Neuron (in vitro differentiated cells): Measurements from ENCODE around the gene CILP.

Source experiments
- H2AFZ ChIP-seq: one replicate; pipeline ENCODE4 v1.6.1; 2013; ENCODE audit warnings: low read depth, mild to moderate bottlenecking, inconsistent platforms, low read length, moderate library complexity
- H3K27me3 ChIP-seq: one replicate; pipeline ENCODE4 v1.6.1; 2013; ENCODE audit warnings: low read length; ENCODE audit not compliant: insufficient read depth
- H3K36me3 ChIP-seq: one replicate; pipeline ENCODE4 v1.6.1; 2013; ENCODE audit warnings: low read length; ENCODE audit not compliant: insufficient read depth
- H3K4me1 ChIP-seq: one replicate; pipeline ENCODE4 v1.6.1; 2013; ENCODE audit warnings: low read length; ENCODE audit not compliant: insufficient read depth
- H3K4me3 ChIP-seq: 2 replicates; pipeline ENCODE4 v1.5.1; 2013; ENCODE audit warnings: mild to moderate bottlenecking, low read length, moderate library complexity
- H3K9me3 ChIP-seq: one replicate; pipeline ENCODE4 v1.6.1; 2013; ENCODE audit warnings: low read length

Gene CILP

DNA sequence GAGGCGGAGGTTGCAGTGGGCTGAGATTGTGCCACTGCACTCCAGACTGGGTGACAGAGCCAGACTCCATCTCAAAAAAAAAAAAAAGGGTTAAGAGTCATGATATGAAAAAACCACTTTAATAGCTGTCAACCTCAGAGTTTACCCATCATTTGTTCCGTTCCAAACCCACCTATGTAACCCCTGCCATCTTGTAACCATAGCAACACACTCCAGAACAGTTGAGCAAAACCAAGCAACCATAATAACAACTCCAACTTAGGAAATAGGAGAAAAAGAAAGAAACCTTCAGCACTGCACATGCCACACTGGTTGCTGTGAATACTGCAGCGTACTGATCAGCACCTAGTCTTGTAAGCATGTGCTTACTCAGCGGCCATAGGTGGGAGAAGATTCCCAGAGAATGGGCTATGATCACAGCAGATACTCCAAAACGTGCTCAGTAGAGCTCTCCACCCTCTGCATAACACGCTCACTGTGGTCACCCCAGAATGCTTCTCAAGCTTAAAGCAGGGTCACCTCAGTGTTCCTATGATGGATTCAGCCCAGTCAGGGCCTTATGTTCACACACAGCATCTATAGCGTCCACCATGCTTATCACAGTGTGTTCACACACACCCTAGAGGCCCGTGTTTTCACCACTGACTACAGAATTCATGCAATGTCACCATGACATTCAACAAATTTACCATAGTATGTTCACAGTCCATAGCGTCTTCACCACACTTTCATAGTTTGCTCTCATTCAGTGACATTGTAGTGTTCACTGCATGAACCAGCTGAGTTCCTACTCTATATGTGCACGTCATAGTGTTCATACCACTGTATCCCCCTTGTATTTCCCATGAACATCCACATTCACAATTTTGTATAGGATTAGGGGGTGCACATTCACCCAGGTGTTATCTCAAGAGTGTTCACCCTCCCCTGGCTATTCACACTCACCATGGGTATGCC, 6.5 kb upstream of the CILP start:
- H3K4me1 ChIP-seq = no peaks in the 10 kb centered on the region
- no peaks in the 10 kb centered on the region for H3K36me3 ChIP-seq
- H3K4me3 ChIP-seq = no peak overlapping the region
- H2AFZ ChIP-seq = no peak overlapping the region
- H3K9me3 ChIP-seq = no peaks in the 10 kb centered on the region
- H3K27me3 ChIP-seq = peaks cover 3% of the 10 kb centered on the region

GRCh38 chr15:65215496-65215895, 4.2 kb upstream of the CILP start:
- Histone ChIP-seq H2AFZ (no peak overlapping the region), H3K4me1 (no peaks in the 10 kb centered on the region), H3K36me3 (no peaks in the 10 kb centered on the region), H3K9me3 (no peaks in the 10 kb centered on the region), H3K4me3 (no peak overlapping the region), H3K27me3 (peaks cover 3% of the 10 kb centered on the region)

DNA sequence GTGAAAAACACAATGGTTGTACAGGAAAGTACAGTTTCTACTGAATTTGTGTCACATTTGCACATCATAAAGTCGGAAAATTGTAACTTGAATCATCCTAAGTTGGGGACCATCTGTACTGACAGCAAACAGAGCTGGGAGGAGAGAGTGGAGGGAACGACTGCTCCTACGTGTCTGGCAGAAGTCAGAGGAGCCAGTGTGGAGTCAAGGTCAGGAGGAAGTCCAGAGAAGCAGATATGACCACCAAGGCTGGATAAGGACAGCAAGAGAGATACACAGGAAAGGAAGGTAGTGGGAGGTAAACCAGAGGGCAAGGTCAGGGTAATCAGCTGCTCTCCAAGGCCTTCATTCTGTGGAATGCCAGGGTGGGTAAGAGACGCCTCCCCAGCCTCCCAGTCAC, 2.7 kb upstream of the CILP start:
- H3K4me3 ChIP-seq = no peak overlapping the region
- H3K36me3 ChIP-seq = no peaks in the 10 kb centered on the region
- H3K9me3 ChIP-seq = no peaks in the 10 kb centered on the region
- H3K27me3 ChIP-seq = peaks cover 3% of the 10 kb centered on the region
- no peak overlapping the region for H2AFZ ChIP-seq
- H3K4me1 ChIP-seq = no peaks in the 10 kb centered on the region

DNA sequence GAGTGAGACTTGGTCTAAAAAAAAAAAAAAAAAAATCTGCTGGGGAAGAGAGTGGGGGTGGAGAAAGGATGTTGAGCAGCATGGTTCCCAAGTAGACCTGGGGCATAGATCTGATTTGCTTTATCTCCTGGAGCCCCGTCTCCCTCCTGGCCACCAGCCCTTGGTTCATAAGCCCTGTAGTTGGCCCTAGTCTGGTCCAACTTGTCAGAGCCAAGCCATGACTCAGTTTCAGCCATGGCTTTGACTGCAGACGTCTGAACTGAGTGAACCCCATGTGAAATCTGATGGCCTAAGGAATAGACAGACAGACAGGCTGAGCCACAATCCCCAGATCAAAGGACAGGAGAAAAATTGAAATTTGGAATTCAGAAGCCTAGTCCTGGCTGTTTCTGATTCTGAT, 2.0 kb upstream of the CILP start:
- no peaks in the 10 kb centered on the region for H3K9me3 ChIP-seq
- no peaks in the 10 kb centered on the region for H3K36me3 ChIP-seq

GRCh38 chr15:65212097-65212496, 824 bp upstream of the CILP start:
- Histone ChIP-seq H3K4me3 (no peak overlapping the region), H3K27me3 (peaks cover 3% of the 10 kb centered on the region), H3K36me3 (no peaks in the 10 kb centered on the region), H3K9me3 (no peaks in the 10 kb centered on the region), H2AFZ (no peak overlapping the region), H3K4me1 (no peaks in the 10 kb centered on the region)

More for the DNA sequence above, 2.0 kb upstream of the CILP start:
- Histone ChIP-seq H2AFZ (no peak overlapping the region), H3K4me1 (no peaks in the 10 kb centered on the region), H3K27me3 (peaks cover 3% of the 10 kb centered on the region), H3K4me3 (no peak overlapping the region)

- Histone ChIP-seq H3K4me1 (no peaks in the 10 kb centered on the region), H3K9me3 (no peaks in the 10 kb centered on the region), H2AFZ (no peak overlapping the region), H3K36me3 (no peaks in the 10 kb centered on the region), H3K4me3 (no peak overlapping the region), H3K27me3 (peaks cover 3% of the 10 kb centered on the region)
Measured at GRCh38 chr15:65211482-65211982, 259 bp upstream of the CILP start.

DNA sequence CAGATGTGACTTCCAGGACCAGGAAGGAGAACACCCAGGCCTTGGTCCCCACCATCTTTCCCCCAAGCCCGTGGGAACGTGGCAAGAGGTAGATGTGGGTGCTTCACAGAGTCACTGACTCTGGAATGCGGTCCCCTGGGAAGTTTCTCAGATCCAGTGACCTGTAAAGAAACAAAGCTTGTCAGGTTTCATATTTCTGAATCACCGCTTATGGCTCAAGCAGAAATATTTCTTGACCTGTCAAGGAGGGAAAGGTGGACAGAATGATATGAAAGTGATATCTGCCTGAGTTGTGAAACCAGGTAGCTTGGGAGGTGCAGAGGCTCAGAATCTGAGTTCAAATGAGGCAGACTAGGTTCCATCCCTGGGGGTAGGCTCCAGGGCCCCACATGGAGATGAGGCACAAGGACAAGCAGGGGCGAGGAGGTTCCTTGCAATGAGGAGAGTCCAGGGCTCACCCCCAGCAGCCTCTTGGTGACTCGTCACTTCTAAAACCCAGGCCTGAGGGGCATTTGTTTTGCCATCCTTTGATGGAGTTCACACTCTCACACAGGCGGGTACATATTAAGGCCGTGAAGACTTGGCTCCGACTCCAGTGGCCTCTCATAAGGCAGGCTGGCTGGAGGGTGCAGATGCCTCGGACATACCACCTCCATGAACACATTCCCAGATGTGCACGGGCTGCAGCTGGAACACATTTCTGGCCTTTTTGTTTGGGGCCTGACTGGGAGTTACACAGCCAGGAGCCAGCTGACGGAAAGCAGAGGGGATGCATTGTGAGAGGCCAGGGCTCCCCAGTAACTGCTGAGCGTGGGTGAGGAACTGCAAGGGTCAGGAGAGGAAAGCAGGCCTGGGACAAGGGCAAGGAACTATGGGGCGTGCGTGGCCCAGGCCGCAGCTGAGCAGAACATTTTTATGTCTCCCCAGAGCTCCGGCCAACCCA, 1.3 kb downstream of the CILP start:
- Histone ChIP-seq H3K4me3 (no peak overlapping the region), H3K4me1 (no peaks in the 10 kb centered on the region)

DNA sequence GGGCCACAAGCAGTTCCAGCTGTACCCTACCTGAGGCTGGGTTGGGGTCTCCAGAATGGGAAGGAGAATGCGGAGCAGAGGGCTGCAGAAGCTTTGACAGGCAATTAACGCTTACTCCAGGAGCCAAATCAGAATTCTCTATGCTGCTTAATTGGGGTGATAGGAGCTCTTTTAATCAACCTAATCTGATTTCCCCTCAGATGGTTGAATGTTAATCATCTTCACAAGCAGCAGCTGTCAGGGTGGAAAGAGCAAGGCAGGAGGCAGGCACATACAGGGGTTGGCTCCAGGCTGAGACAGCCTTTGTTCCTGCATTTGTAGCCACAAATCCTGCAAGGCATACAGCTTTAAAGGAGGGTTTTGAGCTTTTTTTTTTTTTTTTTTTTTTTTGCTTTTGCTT, 2.6 kb downstream of the CILP start:
- H2AFZ ChIP-seq = no peak overlapping the region
- no peaks in the 10 kb centered on the region for H3K4me1 ChIP-seq
- peaks cover 2% of the 10 kb centered on the region for H3K9me3 ChIP-seq
- H3K4me3 ChIP-seq = no peak overlapping the region
- H3K36me3 ChIP-seq = no peaks in the 10 kb centered on the region
- peaks cover 7% of the 10 kb centered on the region for H3K27me3 ChIP-seq

More for the DNA sequence above, 1.3 kb downstream of the CILP start:
- H3K9me3 ChIP-seq = peaks cover 2% of the 10 kb centered on the region
- no peak overlapping the region for H2AFZ ChIP-seq
- H3K27me3 ChIP-seq = peaks cover 7% of the 10 kb centered on the region
- H3K36me3 ChIP-seq = no peaks in the 10 kb centered on the region

DNA sequence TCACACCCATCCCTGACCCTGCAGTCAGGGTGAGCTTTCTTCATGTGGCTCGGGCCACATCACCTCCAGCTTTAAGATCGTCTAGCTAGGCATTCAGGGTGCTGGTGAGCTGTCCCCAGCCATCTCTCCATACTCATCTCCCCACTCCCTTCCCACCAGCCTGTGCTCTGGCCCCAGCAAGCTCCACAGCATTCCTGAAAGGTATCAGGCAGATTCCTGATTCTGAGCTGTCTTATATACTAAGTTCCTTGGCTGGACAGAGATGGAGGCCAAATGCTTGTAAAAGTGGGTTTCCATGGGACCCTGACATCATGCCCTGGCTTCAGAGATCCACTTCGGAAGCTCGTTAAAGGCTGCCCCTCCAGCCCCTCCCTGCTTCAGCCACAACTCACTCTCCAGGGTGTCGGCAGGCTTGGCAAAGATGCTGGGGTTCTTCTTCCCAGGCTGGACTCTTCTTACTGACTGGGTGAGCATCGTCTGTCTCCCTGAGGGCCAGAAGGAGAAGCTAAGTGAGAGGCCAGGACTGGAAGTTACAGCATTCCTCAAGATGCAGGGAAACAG, 3.9 kb downstream of the CILP start:
- Histone ChIP-seq H3K4me1 (no peaks in the 10 kb centered on the region), H2AFZ (no peak overlapping the region), H3K27me3 (peaks cover 4% of the 10 kb centered on the region), H3K4me3 (no peak overlapping the region), H3K36me3 (no peaks in the 10 kb centered on the region), H3K9me3 (peaks cover 2% of the 10 kb centered on the region)

GRCh38 chr15:65206750-65207149, 4.5 kb downstream of the CILP start:
- Histone ChIP-seq H2AFZ (no peak overlapping the region), H3K4me1 (no peaks in the 10 kb centered on the region), H3K36me3 (no peaks in the 10 kb centered on the region), H3K9me3 (peaks cover 2% of the 10 kb centered on the region), H3K27me3 (peaks cover 4% of the 10 kb centered on the region), H3K4me3 (no peak overlapping the region)

GRCh38 chr15:65204931-65205660, 6.2 kb downstream of the CILP start:
- Histone ChIP-seq H3K9me3 (peaks cover 2% of the 10 kb centered on the region), H3K27me3 (peaks cover 4% of the 10 kb centered on the region), H3K4me1 (no peaks in the 10 kb centered on the region), H3K36me3 (no peaks in the 10 kb centered on the region), H2AFZ (no peak overlapping the region), H3K4me3 (no peak overlapping the region)

DNA sequence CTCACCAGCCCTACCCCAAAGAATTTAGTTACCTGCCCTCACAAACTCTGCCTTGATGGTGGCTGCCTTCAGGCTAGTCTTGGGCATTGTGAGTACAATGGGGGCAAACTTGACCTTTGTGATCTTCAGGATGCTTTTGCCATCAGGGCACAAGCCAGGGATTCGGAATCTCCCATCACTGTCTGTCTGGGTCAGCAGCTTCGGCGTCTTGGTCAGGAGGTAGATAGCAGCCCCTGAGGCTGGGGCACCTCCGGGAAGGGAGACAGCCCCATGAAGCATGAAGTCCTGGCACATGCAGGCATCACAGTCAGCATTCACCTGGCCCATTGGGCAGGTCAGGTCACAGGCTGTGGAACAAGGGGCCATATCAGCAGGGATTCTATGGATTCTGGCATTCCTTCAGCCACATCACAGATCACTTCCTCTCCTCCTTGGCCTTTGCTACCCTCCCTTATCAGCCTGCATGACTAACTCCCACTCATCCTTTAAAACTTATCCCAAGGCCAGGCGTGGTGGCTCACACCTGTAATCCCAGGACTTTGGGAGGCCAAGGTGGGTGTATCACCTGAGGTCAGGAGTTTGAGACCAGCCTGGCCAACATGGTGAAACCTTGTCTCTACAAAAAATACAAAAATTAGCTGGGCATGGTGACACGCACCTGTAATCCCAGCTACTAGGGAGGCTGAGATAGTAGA, 6.9 kb downstream of the CILP start:
- Histone ChIP-seq H3K4me3 (no peak overlapping the region), H3K9me3 (peaks cover 2% of the 10 kb centered on the region), H3K4me1 (no peaks in the 10 kb centered on the region), H3K27me3 (peaks cover 4% of the 10 kb centered on the region), H3K36me3 (no peaks in the 10 kb centered on the region), H2AFZ (no peak overlapping the region)
